Skeletal muscle satellite cell (primary cell): ENCODE data around the gene CEP350. TPM values are rescaled to one million over a fixed set of nuclear protein-coding genes. Genes with fewer than 3 reads are reported as not detected.

Experiments used
- H3K27me3 ChIP-seq: 2 replicates; pipeline ENCODE4 v1.7.0; 2013; ENCODE audit warnings: low read length; ENCODE audit not compliant: control insufficient read depth, insufficient read depth
- H3K36me3 ChIP-seq: 2 replicates; pipeline ENCODE4 v1.7.0; 2013; ENCODE audit warnings: mild to moderate bottlenecking, control low read depth, low read length; ENCODE audit not compliant: insufficient read depth
- H3K4me1 ChIP-seq: 2 replicates; pipeline ENCODE4 v1.7.0; 2013; ENCODE audit warnings: low read length; ENCODE audit not compliant: control insufficient read depth, insufficient read depth
- H3K4me2 ChIP-seq: 2 replicates; pipeline ENCODE4 v1.7.0; 2013; ENCODE audit warnings: mild to moderate bottlenecking, low read length
- H3K4me3 ChIP-seq: 2 replicates; pipeline ENCODE4 v1.7.0; 2013; ENCODE audit warnings: low read length
- H3K9ac ChIP-seq: 2 replicates; pipeline ENCODE4 v1.7.0; 2013; ENCODE audit warnings: mild to moderate bottlenecking, low read depth, low read length, moderate library complexity
- H3K9me3 ChIP-seq: replicated peaks from 2 replicates; pipeline ENCODE4 v1.7.0; 2013; ENCODE audit warnings: mild to moderate bottlenecking, control low read depth, low read length
- total RNA-seq: library from RNA; depleted of rRNA; stranded (reverse); fragments of >200 nt; gene quantifications from 2 replicates; pipeline ENCODE4 v1.2.3, GENCODE V29; 2012; rRNA removed

The CEP350 gene
- total RNA-seq: 29.5 and 40.3 TPM in 2 replicates

- Histone ChIP-seq H3K4me3 (peak within 1 kb of the TSS; percentile 94), H3K27me3 (no peaks in the 10 kb centered on the region), H3K36me3 (no peaks in the 10 kb centered on the region), H3K9me3 (no peaks in the 10 kb centered on the region), H3K4me1 (peaks cover 16% of the 10 kb centered on the region), H3K9ac (peak within 1 kb of the TSS; percentile 95), H3K4me2 (peak within 1 kb of the TSS; percentile 90)
Observed at GRCh38 chr1:179954493-179955286, at the start of gene CEP350. CEP350 (plus strand) TSS chr1:179954810; CDS start chr1:179986182, 31,372 bp downstream.

- Histone ChIP-seq H3K9me3 (no peaks in the 10 kb centered on the region), H3K9ac (no peak overlapping the region), H3K27me3 (no peaks in the 10 kb centered on the region), H3K36me3 (peaks cover 45% of the 10 kb centered on the region), H3K4me3 (no peak overlapping the region), H3K4me2 (no peak overlapping the region), H3K4me1 (no peaks in the 10 kb centered on the region)
Observed at GRCh38 chr1:179910934-179911333, 43.7 kb upstream of the CEP350 start.

GRCh38 chr1:179911812-179912211 is 42.8 kb upstream of the CEP350 start:
- peaks cover 47% of the 10 kb centered on the region for H3K36me3 ChIP-seq
- no peak overlapping the region for H3K4me2 ChIP-seq
- H3K9me3 ChIP-seq: no peaks in the 10 kb centered on the region
- H3K9ac ChIP-seq: no peak overlapping the region
- H3K27me3 ChIP-seq: no peaks in the 10 kb centered on the region
- no peaks in the 10 kb centered on the region for H3K4me1 ChIP-seq
- H3K4me3 ChIP-seq: no peak overlapping the region

GRCh38 chr1:179917601-179918429 is 36.8 kb upstream of the CEP350 start:
- peaks cover 45% of the 10 kb centered on the region for H3K36me3 ChIP-seq
- H3K4me2 ChIP-seq: no peak overlapping the region
- H3K9me3 ChIP-seq: no peaks in the 10 kb centered on the region
- H3K4me1 ChIP-seq: no peaks in the 10 kb centered on the region
- no peak overlapping the region for H3K4me3 ChIP-seq
- no peaks in the 10 kb centered on the region for H3K27me3 ChIP-seq
- no peak overlapping the region for H3K9ac ChIP-seq

GRCh38 chr1:179921472-179921871 is 33.1 kb upstream of the CEP350 start:
- no peak overlapping the region for H3K4me2 ChIP-seq
- no peaks in the 10 kb centered on the region for H3K9me3 ChIP-seq
- peaks cover 24% of the 10 kb centered on the region for H3K36me3 ChIP-seq
- no peaks in the 10 kb centered on the region for H3K27me3 ChIP-seq
- no peak overlapping the region for H3K4me3 ChIP-seq
- H3K9ac ChIP-seq: no peak overlapping the region
- H3K4me1 ChIP-seq: peaks cover 8% of the 10 kb centered on the region

GRCh38 chr1:179921981-179922872 is 32.4 kb upstream of the CEP350 start:
- no peak overlapping the region for H3K9ac ChIP-seq
- H3K4me3 ChIP-seq: no peak overlapping the region

GRCh38 chr1:179923029-179923428 is 31.6 kb upstream of the CEP350 start:
- no peak overlapping the region for H3K9ac ChIP-seq
- H3K36me3 ChIP-seq: peaks cover 12% of the 10 kb centered on the region
- no peak overlapping the region for H3K4me2 ChIP-seq
- H3K27me3 ChIP-seq: no peaks in the 10 kb centered on the region
- no peaks in the 10 kb centered on the region for H3K9me3 ChIP-seq
- H3K4me1 ChIP-seq: peaks cover 13% of the 10 kb centered on the region
- H3K4me3 ChIP-seq: no peak overlapping the region

More at GRCh38 chr1:179921981-179922872, 32.4 kb upstream of the CEP350 start:
- Histone ChIP-seq H3K4me1 (peaks cover 13% of the 10 kb centered on the region), H3K4me2 (no peak overlapping the region), H3K27me3 (no peaks in the 10 kb centered on the region), H3K9me3 (no peaks in the 10 kb centered on the region), H3K36me3 (peaks cover 20% of the 10 kb centered on the region)

GRCh38 chr1:179924268-179924667 is 30.3 kb upstream of the CEP350 start:
- Histone ChIP-seq H3K27me3 (no peaks in the 10 kb centered on the region), H3K4me2 (no peak overlapping the region), H3K4me3 (no peak overlapping the region), H3K4me1 (peaks cover 13% of the 10 kb centered on the region), H3K9me3 (no peaks in the 10 kb centered on the region), H3K9ac (no peak overlapping the region), H3K36me3 (peaks cover under 1% of the 10 kb centered on the region)

GRCh38 chr1:179925302-179925701 is 29.3 kb upstream of the CEP350 start:
- H3K9ac ChIP-seq: no peak overlapping the region
- H3K9me3 ChIP-seq: no peaks in the 10 kb centered on the region
- no peaks in the 10 kb centered on the region for H3K27me3 ChIP-seq
- H3K4me3 ChIP-seq: no peak overlapping the region
- no peak overlapping the region for H3K4me2 ChIP-seq
- H3K4me1 ChIP-seq: peaks cover 13% of the 10 kb centered on the region
- no peaks in the 10 kb centered on the region for H3K36me3 ChIP-seq

GRCh38 chr1:179925922-179926849 is 28.4 kb upstream of the CEP350 start:
- Histone ChIP-seq H3K36me3 (no peaks in the 10 kb centered on the region), H3K4me3 (no peak overlapping the region), H3K4me1 (peaks cover 13% of the 10 kb centered on the region), H3K9ac (no peak overlapping the region), H3K4me2 (peak overlapping the region; percentile 17), H3K9me3 (no peaks in the 10 kb centered on the region), H3K27me3 (no peaks in the 10 kb centered on the region)
